Right lobe of liver (tissue), 4 donors: ENCODE measurements around the gene NUTM2F.
"Not testable (repeated sequence)": the region's sequence is repeated elsewhere in the genome, so short reads cannot be mapped to it uniquely, and the experiment has no call there.

Source experiments
- POLR2A ChIP-seq: fragments of 450-650 bp; IDR thresholded peaks from one replicate; pipeline ENCODE4 v1.6.1; 2017; ENCODE audit warnings: antibody characterized with exemption, mild to moderate bottlenecking
- TF ChIP-seq, protein P1 (sequence below), 4 donors: fragments of 200-600 bp in 3 of 4; fragments of 450-650 bp in 1 of 4; IDR thresholded peaks; one replicate each; pipeline versions ENCODE4 v1.5.1 to v1.8.0; 2016 to 2022; ENCODE audit warnings: antibody characterized with exemption in 4 of 4, mild to moderate bottlenecking in 2 of 4
- donor health status: DM: no; HTN: no; CAD: no.
- donor health status: DM: no; HTN: no; CAD: no.
- donor health status: DM: no; HTN: yes; CAD: no.

- TF ChIP-seq, protein P1, sequence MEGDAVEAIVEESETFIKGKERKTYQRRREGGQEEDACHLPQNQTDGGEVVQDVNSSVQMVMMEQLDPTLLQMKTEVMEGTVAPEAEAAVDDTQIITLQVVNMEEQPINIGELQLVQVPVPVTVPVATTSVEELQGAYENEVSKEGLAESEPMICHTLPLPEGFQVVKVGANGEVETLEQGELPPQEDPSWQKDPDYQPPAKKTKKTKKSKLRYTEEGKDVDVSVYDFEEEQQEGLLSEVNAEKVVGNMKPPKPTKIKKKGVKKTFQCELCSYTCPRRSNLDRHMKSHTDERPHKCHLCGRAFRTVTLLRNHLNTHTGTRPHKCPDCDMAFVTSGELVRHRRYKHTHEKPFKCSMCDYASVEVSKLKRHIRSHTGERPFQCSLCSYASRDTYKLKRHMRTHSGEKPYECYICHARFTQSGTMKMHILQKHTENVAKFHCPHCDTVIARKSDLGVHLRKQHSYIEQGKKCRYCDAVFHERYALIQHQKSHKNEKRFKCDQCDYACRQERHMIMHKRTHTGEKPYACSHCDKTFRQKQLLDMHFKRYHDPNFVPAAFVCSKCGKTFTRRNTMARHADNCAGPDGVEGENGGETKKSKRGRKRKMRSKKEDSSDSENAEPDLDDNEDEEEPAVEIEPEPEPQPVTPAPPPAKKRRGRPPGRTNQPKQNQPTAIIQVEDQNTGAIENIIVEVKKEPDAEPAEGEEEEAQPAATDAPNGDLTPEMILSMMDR (IDR thresholded peaks at IDR 0.05): not testable (repeated sequence)
- not testable (repeated sequence) for TF ChIP-seq POLR2A
These were observed 6.0 kb downstream of the NUTM2F start for GRCh38 chr9:94322342-94322940.
